Measurements from ENCODE around the gene OPCML.

DNA sequence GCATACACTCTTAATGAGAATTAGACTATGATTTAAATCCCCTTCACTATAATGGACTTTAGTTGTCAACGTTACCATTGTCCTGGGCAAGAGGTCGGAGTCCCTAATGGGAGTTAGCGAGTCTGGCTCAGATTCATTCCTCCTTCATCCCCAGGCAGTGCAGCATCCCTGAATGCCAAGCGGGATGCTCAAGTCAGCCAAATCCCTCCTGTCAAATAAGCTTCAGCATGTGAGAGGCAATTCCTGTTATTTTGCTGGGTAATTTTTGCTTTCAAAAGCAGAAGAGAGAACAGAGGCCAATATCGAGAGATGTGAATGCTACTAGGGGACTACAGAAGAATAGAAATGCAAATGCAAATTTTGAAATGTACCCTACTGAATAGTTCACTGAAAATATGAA is 186.2 kb downstream of the OPCML start:
- TF ChIP-seq, protein P1, sequence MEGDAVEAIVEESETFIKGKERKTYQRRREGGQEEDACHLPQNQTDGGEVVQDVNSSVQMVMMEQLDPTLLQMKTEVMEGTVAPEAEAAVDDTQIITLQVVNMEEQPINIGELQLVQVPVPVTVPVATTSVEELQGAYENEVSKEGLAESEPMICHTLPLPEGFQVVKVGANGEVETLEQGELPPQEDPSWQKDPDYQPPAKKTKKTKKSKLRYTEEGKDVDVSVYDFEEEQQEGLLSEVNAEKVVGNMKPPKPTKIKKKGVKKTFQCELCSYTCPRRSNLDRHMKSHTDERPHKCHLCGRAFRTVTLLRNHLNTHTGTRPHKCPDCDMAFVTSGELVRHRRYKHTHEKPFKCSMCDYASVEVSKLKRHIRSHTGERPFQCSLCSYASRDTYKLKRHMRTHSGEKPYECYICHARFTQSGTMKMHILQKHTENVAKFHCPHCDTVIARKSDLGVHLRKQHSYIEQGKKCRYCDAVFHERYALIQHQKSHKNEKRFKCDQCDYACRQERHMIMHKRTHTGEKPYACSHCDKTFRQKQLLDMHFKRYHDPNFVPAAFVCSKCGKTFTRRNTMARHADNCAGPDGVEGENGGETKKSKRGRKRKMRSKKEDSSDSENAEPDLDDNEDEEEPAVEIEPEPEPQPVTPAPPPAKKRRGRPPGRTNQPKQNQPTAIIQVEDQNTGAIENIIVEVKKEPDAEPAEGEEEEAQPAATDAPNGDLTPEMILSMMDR (IDR thresholded peaks at IDR 0.05), result no peak
- TF ChIP-seq ZFX (IDR thresholded peaks at IDR 0.05; ENCODE audit: borderline replicate concordance), result no peak
